ENCODE data around the gene FMN1. TPM values are rescaled to one million over a fixed set of nuclear protein-coding genes. Genes with fewer than 3 reads are reported as not detected.

The FMN1 gene
- total and polyA plus RNA-seq, 2 of the 13 experiments (the other 11 are each of a cell fraction or from before 2014, with no cell fraction given): 0.20 to 0.60 TPM

- TF ChIP-seq DNMT1 (CRISPR knock-in tag; IDR thresholded peaks at IDR 0.05): no peak
- no peak for TF ChIP-seq GATAD1 (CRISPR knock-in tag; IDR thresholded peaks at IDR 0.05)
- no peak for TF ChIP-seq PHF20 (CRISPR knock-in tag; IDR thresholded peaks at IDR 0.05)
- no peak for TF ChIP-seq TBX3 (IDR thresholded peaks at IDR 0.05; ENCODE audit: borderline replicate concordance)
- TF ChIP-seq ZKSCAN1 (IDR thresholded peaks at IDR 0.05; ENCODE audit: low read length): no peak
- no peak for TF ChIP-seq KDM2A (CRISPR knock-in tag; IDR thresholded peaks at IDR 0.05; ENCODE audit: borderline replicate concordance, low read depth)
- TF ChIP-seq ZNF510 (CRISPR knock-in tag; IDR thresholded peaks at IDR 0.05; ENCODE audit: low read depth): no peak
- no peak for TF ChIP-seq ZNF354B (CRISPR knock-in tag; IDR thresholded peaks at IDR 0.05)
- no peak for TF ChIP-seq SNRNP70 (IDR thresholded peaks at IDR 0.05; ENCODE audit: low read depth, low read length)
- no peak for TF ChIP-seq ZMAT3 (CRISPR knock-in tag; conservative IDR thresholded peaks at IDR 0.05)
Measured at GRCh38 chr15:32903591-32904290, 290.8 kb downstream of the FMN1 start (continued).

- ATAC-seq: no peak
- POLR2A ChIA-PET: no interaction called here
- H3K4me3 ChIP-seq (replicated peaks in 1 of 3; ENCODE audit: insufficient read depth in 1 of 3, low read depth in 2 of 3, low read length in 3 of 3): no peak overlapping the region
- H4K20me1 ChIP-seq (ENCODE audit: insufficient read depth, low read length): no peaks in the 10 kb centered on the region
- BruUV-seq (replicated peaks): no TSS peak
- H3K27ac ChIP-seq (ENCODE audit: extremely low read length, insufficient read depth, low read length): no peak overlapping the region
- in situ Hi-C loops (cut with HindIII; ENCODE audit: extremely low pct_ligation_motif_present, low pct_unique_long_range_greater_than_20kb) (no loop called here), intact Hi-C loops (cut with micrococcal nuclease; ENCODE audit: unreplicated experiment) (no loop called here)
- FAIRE-seq: no peak
- no peak overlapping the region for H3K4me2 ChIP-seq (ENCODE audit: low read depth, low read length)
- TF ChIP-seq ZNF7 (CRISPR knock-in tag; IDR thresholded peaks at IDR 0.05): peak; percentile 58; the same call in 1 of the 2 replicates
- TF ChIP-seq ZNF644 (CRISPR knock-in tag; IDR thresholded peaks at IDR 0.05; ENCODE audit: low read depth): no peak
- CTCF ChIA-PET (ENCODE audit: low intra/inter-chr PET ratio, low total read pairs): no interaction called here
- no peak for DNase-seq (ENCODE audit: low spot score)
- H2AFZ ChIP-seq (ENCODE audit: low read length): no peak overlapping the region
- H3K27me3 ChIP-seq (ENCODE audit: control insufficient read depth in 1 of 2, insufficient read depth in 2 of 2, low read length in 2 of 2): no peaks in the 10 kb centered on the region
- no peaks in the 10 kb centered on the region for H3K79me2 ChIP-seq (ENCODE audit: insufficient read depth, low read length)
- H3K36me3 ChIP-seq (replicated peaks in 1 of 2; ENCODE audit: control insufficient read depth in 1 of 2, insufficient read depth in 2 of 2, low read length in 2 of 2): no peaks in the 10 kb centered on the region
- 22% methylated on average over 3 of the region's 3 CpGs for WGBS (ENCODE audit: low lambda C conversion rate)
- no peaks in the 10 kb centered on the region for H3K9me3 ChIP-seq (ENCODE audit: low read length)
- no peaks in the 10 kb centered on the region for H3K4me1 ChIP-seq (ENCODE audit: insufficient read depth, low read length)
- H3K9ac ChIP-seq (ENCODE audit: insufficient read depth, low read depth, low read length): no peak overlapping the region
Measured at GRCh38 chr15:32901995-32902394, 292.5 kb downstream of the FMN1 start.

Data from HepG2 (cell line).